NB4 (cell line): ENCODE data around the gene NECTIN3.

Experiments
- DNase-seq: peaks from one replicate; pipeline ENCODE4 v3.0.0; 2010; ENCODE audit warnings: low read depth
- H3K4me3 ChIP-seq: one replicate; pipeline ENCODE4 v1.5.1; 2011; ENCODE audit warnings: mild to moderate bottlenecking, low read depth, low read length, moderate library complexity
- CTCF ChIP-seq: IDR thresholded peaks from one replicate; pipeline ENCODE4 v1.5.1; 2012; ENCODE audit warnings: low read depth, low read length
- MYC ChIP-seq: IDR thresholded peaks from 2 replicates; pipeline ENCODE4 v1.6.1; 2011; ENCODE audit warnings: low read depth, low read length
- POLR2A ChIP-seq: IDR thresholded peaks from 2 replicates; pipeline ENCODE4 v1.6.1; 2011; ENCODE audit warnings: mild to moderate bottlenecking; ENCODE audit not compliant: insufficient read length; ENCODE audit errors: extremely low read depth
- TF ChIP-seq, protein P1 (sequence below): IDR thresholded peaks from 2 replicates; pipeline ENCODE4 v1.6.1; 2011; ENCODE audit warnings: low read depth, low read length

Gene NECTIN3

DNA sequence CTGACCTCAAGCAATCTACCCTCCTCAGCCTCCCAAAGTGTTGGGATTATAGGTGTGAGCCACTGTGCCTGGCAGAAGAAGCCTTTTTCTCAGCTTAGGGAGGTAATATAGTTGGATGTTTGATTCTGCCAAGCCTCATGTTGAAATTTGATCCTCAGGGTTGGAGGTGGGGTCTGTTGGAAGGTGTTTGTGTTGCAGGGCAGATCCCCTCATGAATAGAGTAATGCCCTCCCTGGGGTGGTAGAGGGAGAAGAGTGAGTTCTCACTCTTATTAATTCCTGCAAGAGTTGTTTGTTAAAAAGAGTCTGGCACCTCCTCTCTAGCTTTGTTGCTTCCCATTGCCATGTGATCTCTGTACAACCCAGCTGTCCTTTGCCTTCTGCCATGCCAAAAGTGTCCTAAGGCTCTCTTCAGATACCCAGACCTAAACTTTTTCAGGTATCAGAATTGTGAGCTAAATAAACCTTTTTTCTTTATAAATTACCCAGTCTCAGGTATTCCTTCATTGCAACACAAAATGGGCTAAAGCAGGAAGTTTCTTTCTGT is 16.4 kb downstream of the NECTIN3 start:
- DNase-seq = no peak
- TF ChIP-seq POLR2A (no peak), CTCF (no peak), MYC (no peak)
- TF ChIP-seq, protein P1, sequence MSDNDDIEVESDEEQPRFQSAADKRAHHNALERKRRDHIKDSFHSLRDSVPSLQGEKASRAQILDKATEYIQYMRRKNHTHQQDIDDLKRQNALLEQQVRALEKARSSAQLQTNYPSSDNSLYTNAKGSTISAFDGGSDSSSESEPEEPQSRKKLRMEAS = no peak
- H3K4me3 ChIP-seq = no peak overlapping the region

DNA sequence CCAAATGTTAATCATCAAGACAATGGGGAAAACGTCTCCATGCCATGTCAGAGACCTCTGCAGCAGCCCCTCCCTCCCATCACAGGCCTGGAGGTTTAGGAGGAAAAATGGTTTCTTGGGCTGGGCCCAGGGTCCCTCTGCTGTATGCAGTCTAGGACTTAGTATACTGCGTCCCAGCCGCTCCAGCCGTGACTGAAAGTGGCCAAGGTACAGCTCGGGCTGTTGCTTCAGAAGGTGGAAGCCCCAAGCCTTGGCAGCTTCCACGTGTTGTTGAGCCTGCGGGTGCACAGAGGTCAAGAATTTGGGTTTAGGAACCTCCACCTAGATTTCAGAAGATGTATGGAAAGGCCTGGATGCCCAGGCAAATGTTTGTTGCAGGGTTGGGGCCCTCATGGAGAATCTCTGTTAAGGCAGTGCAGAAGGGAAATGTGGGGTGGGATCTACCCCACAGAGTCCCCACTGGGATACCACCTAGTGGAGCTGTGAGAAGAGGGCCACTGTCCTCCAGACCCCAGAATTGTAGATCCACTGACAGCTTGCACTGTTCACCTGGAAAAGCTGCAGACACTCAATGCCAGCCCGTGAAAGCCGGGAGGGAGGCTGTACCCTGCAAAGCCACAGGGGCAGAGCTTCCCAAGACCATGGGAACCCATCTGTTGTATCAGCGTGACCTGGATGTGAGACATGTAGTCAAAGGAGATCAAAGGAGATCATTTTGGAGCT is 25.0 kb downstream of the NECTIN3 start:
- no peak for TF ChIP-seq POLR2A
- TF ChIP-seq, protein P1 = no peak
- no peak for TF ChIP-seq CTCF
- TF ChIP-seq MYC = no peak
- no peak for DNase-seq
- H3K4me3 ChIP-seq = no peak overlapping the region

DNA sequence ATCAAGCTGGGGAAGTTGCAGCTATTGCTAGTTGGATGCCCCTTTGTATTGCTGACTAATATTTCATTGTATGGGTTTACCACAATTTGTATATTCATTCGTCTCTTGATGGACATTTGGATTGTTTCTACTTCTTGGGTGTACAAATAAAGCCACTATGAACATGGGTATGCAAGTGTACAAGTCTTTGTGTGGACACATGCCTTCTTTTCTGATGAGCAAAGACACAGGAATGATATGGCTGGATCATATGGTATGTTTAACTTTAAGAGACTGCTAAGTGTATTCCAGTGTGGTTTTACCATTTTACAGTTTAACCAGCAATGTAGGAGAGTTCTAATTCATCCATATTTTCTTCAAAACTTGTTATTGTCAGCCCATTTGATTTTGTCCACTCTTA is 32.2 kb downstream of the NECTIN3 start:
- no peak overlapping the region for H3K4me3 ChIP-seq
- TF ChIP-seq CTCF (no peak), POLR2A (no peak), MYC (no peak)
- TF ChIP-seq, protein P1 = no peak
- no peak for DNase-seq

DNA sequence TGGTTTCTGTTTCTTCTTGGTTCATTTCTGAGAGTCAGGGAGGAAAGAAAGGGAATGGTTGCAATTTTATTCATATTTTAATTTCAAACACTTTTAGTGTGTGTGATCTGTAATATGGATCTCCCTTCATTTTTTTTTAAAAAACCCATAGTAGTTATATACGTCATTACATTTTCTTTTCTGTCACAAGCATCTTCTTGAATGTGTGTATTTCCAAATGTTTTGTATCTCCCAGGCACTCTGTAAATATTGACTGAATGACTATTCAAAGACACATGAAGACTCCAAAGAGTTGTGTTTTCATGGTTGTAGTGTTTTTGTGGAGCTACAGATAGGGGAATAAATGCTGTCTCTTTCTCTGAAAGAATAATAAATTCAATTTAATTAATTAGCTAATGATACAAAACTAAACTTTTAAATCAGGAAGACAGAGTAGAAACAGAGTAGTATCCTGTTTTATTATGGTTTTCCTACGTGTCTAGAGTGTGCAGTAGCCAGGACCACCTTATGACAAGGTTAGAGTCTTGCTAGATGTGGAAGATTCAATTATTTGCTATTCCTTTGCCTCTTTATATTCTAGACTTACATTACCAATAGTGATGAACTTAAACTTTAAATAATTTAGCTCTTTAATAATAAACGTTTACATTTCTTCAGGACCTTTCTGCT is 35.5 kb downstream of the NECTIN3 start:
- no peak for DNase-seq
- TF ChIP-seq, protein P1 = no peak
- TF ChIP-seq MYC (no peak), CTCF (no peak), POLR2A (no peak)

DNA sequence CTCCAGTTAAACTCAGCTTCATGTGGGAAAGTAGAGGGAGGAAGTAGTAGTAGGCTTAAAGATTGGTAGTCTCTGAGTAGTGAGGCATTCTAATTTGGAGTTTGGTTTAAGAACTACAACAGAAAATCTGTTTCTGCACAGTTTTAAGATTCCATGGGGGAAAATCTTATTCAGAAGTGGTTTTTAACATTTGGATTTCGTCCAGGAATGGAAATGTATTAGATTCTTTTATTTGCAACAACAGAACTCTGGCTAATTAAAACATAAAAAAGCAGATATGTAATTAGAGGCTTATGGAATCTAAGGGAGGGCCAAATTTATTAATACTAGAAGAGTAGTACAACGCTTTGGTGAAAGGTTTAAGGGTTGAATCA is 36.0 kb downstream of the NECTIN3 start:
- DNase-seq = no peak

More for the DNA sequence above, 35.5 kb downstream of the NECTIN3 start:
- H3K4me3 ChIP-seq = no peak overlapping the region

More for the DNA sequence above, 36.0 kb downstream of the NECTIN3 start:
- no peak overlapping the region for H3K4me3 ChIP-seq
- TF ChIP-seq CTCF (no peak), MYC (no peak), POLR2A (no peak)
- TF ChIP-seq, protein P1 = no peak
